Keratinocyte (primary cell): Measurements from ENCODE around the gene ESRRG. TPM values are rescaled to one million over a fixed set of nuclear protein-coding genes. Genes with fewer than 3 reads are reported as not detected.

Experiments used
- DNase-seq: peaks from one replicate; pipeline ENCODE4 v3.0.0-alpha.2; 2011; ENCODE audit warnings: low read depth, missing footprints, low spot score
- FAIRE-seq: peaks from 2 replicates; lab custom pipeline; 2011; peaks lifted over from hg19 to GRCh38; lab: Jason Lieb, UNC
- H2AFZ ChIP-seq: 2 replicates; pipeline ENCODE4 v1.6.0; 2012; ENCODE audit warnings: low read length, control low read depth, inconsistent platforms; ENCODE audit not compliant: control insufficient read depth
- H3K27ac ChIP-seq: 2 replicates; pipeline ENCODE4 v1.5.1; 2011; ENCODE audit warnings: low read length; ENCODE audit not compliant: control insufficient read depth, insufficient read depth
- H3K27me3 ChIP-seq: 3 replicates; pipeline ENCODE4 v1.6.0; 2011; ENCODE audit warnings: low read length; ENCODE audit not compliant: control insufficient read depth, insufficient read depth; ENCODE audit errors: extremely low read depth
- H3K36me3 ChIP-seq, 2 experiments: 2 replicates in 1 of 2; 3 replicates in 1 of 2; pipeline ENCODE4 v1.5.1; 2011; ENCODE audit warnings: low read length in 2 of 2, mild to moderate bottlenecking in 1 of 2; ENCODE audit not compliant: control insufficient read depth in 2 of 2, insufficient read depth in 2 of 2; ENCODE audit errors: extremely low read depth in 1 of 2
- H3K4me1 ChIP-seq: 3 replicates; pipeline ENCODE4 v1.5.1; 2011; ENCODE audit warnings: low read length; ENCODE audit not compliant: control insufficient read depth, insufficient read depth; ENCODE audit errors: extremely low read depth
- H3K4me2 ChIP-seq: 3 replicates; pipeline ENCODE4 v1.6.0; 2011; ENCODE audit warnings: low read depth, low read length; ENCODE audit not compliant: control insufficient read depth, insufficient read depth; ENCODE audit errors: extremely low read depth
- H3K4me3 ChIP-seq, 3 experiments: fragments of 200-600 bp in 1 of 3; sonication (generic) in 1 of 3; 2 replicates in 2 of 3; 3 replicates in 1 of 3; pipeline ENCODE4 v1.5.1; 2011 to 2016; ENCODE audit warnings: low read length in 3 of 3, mild to moderate bottlenecking in 3 of 3, control low read depth in 2 of 3, inconsistent platforms in 1 of 3, low read depth in 1 of 3, mixed read lengths in 1 of 3, mixed run types in 1 of 3, moderate library complexity in 1 of 3; ENCODE audit not compliant: control insufficient read depth in 2 of 3, insufficient read depth in 2 of 3; ENCODE audit errors: extremely low read depth in 1 of 3
- H3K79me2 ChIP-seq: 2 replicates; pipeline ENCODE4 v1.6.0; 2012; ENCODE audit warnings: low read length; ENCODE audit not compliant: control insufficient read depth, insufficient read depth
- H3K9ac ChIP-seq: 3 replicates; pipeline ENCODE4 v1.6.0; 2011; ENCODE audit warnings: low read length; ENCODE audit not compliant: control insufficient read depth, insufficient read depth; ENCODE audit errors: extremely low read depth
- H3K9me1 ChIP-seq: 3 replicates; pipeline ENCODE4 v1.6.0; 2011; ENCODE audit warnings: low read length; ENCODE audit not compliant: control insufficient read depth, insufficient read depth; ENCODE audit errors: extremely low read depth
- H3K9me3 ChIP-seq: 2 replicates; pipeline ENCODE4 v1.5.1; 2012; ENCODE audit warnings: low read depth, low read length; ENCODE audit not compliant: control insufficient read depth
- H4K20me1 ChIP-seq: 3 replicates; pipeline ENCODE4 v1.6.0; 2011; ENCODE audit warnings: low read length; ENCODE audit not compliant: control insufficient read depth, insufficient read depth; ENCODE audit errors: extremely low read depth
- CTCF ChIP-seq, 3 experiments: IDR thresholded peaks in 1 of 3; conservative IDR thresholded peaks in 1 of 3; optimal IDR thresholded peaks in 1 of 3; 2 replicates in 2 of 3; 3 replicates in 1 of 3; pipeline versions ENCODE3 to v1.5.1; 2011; ENCODE audit warnings: low read length in 3 of 3, mild to moderate bottlenecking in 3 of 3, moderate library complexity in 2 of 3, control low read depth in 1 of 3, inconsistent platforms in 1 of 3; ENCODE audit not compliant: insufficient read depth in 2 of 3; ENCODE audit errors: extremely low read depth in 1 of 3
- EZH2 ChIP-seq: IDR thresholded peaks from one replicate; pipeline ENCODE4 v1.6.1; 2012; ENCODE audit warnings: inconsistent platforms, mild to moderate bottlenecking, low read length, moderate library complexity
- dilution Hi-C: fragments of 300-500 bp; cut with MboI; formaldehyde crosslinking; loops from one replicate; pipeline ENCODE4 v1.7.0; 2020; ENCODE audit warnings: low sequenced_read_pairs; ENCODE audit not compliant: extremely low pct_ligation_motif_present
- polyA plus RNA-seq, 5 experiments: library from polyadenylated mRNA; depleted of rRNA in 3 of 5; stranded (reverse) in 3 of 5; stranded (forward) in 1 of 5; unstranded in 1 of 5; fragments of >200 nt; gene quantifications; 1 replicate in 1 of 5; 2 replicates in 3 of 5; 3 replicates in 1 of 5; pipeline versions ENCODE4 v1.2.1 to v1.2.3, GENCODE V29; 2011 to 2012; ENCODE audit warnings: missing spikeins in 2 of 5, low read depth in 1 of 5, low replicate concordance in 1 of 5

Gene ESRRG
- polyA plus RNA-seq, 1 donor (not counting 4 experiments of a cell fraction or from before 2014, with no cell fraction given) = 0.08 TPM

- dilution Hi-C loops = no loop called here
- no peaks in the 10 kb centered on the region for H3K9me3 ChIP-seq
Observed at GRCh38 chr1:216518844-216519627, 204.2 kb downstream of the ESRRG start.

GRCh38 chr1:216502528-216503162 lies 220.6 kb downstream of the ESRRG start:
- Histone ChIP-seq H3K36me3 (no peaks in the 10 kb centered on the region), H2AFZ (no peak overlapping the region), H3K4me1 (no peaks in the 10 kb centered on the region), H3K4me3 (no peak overlapping the region), H3K27me3 (no peaks in the 10 kb centered on the region), H3K9me1 (no peaks in the 10 kb centered on the region), H3K4me2 (no peak overlapping the region), H3K79me2 (no peaks in the 10 kb centered on the region), H3K27ac (no peak overlapping the region), H3K9ac (no peak overlapping the region), H4K20me1 (no peaks in the 10 kb centered on the region), H3K9me3 (no peaks in the 10 kb centered on the region)
- TF ChIP-seq EZH2 (no peak), CTCF (optimal IDR thresholded peaks at IDR 0.05 in 1 of 3, IDR thresholded peaks at IDR 0.05 in 1 of 3, conservative IDR thresholded peaks at IDR 0.05 in 1 of 3; ENCODE audit: extremely low read depth in 1 of 3, insufficient read depth in 2 of 3, low read length in 3 of 3) (no peak)
- DNase-seq (no peak), FAIRE-seq (no peak)
- dilution Hi-C loops = no loop called here

More at GRCh38 chr1:216518844-216519627, 204.2 kb downstream of the ESRRG start:
- H3K4me3 ChIP-seq = no peak overlapping the region
- H3K9ac ChIP-seq = no peak overlapping the region
- H3K79me2 ChIP-seq = no peaks in the 10 kb centered on the region
- H3K9me1 ChIP-seq = no peaks in the 10 kb centered on the region
- no peak overlapping the region for H3K4me2 ChIP-seq
- FAIRE-seq (no peak), DNase-seq (no peak)
- no peak overlapping the region for H3K27ac ChIP-seq
- H2AFZ ChIP-seq = no peak overlapping the region
- no peaks in the 10 kb centered on the region for H3K36me3 ChIP-seq
- no peak for TF ChIP-seq EZH2
- no peak for TF ChIP-seq CTCF (optimal IDR thresholded peaks at IDR 0.05 in 1 of 3, IDR thresholded peaks at IDR 0.05 in 1 of 3, conservative IDR thresholded peaks at IDR 0.05 in 1 of 3; ENCODE audit: extremely low read depth in 1 of 3, insufficient read depth in 2 of 3, low read length in 3 of 3)
- no peaks in the 10 kb centered on the region for H3K27me3 ChIP-seq
- H4K20me1 ChIP-seq = no peaks in the 10 kb centered on the region
- H3K4me1 ChIP-seq = no peaks in the 10 kb centered on the region
